Spleen (tissue), 7 donors: ENCODE measurements around the gene CEP350.

Experiments used
- CTCF ChIP-seq, 11 experiments: fragments of 200-600 bp in 7 of 11; fragments of 450-650 bp in 4 of 11; sonication (generic) in 4 of 11; IDR thresholded peaks in 8 of 11; conservative IDR thresholded peaks in 3 of 11; 1 replicate in 7 of 11; 2 replicates in 4 of 11; pipeline versions ENCODE4 v1.4.0 to v1.8.0; 2016 to 2021; ENCODE audit warnings: antibody characterized with exemption in 11 of 11, inconsistent platforms in 4 of 11, mild to moderate bottlenecking in 1 of 11
- POLR2A ChIP-seq, 3 donors: fragments of 450-650 bp; IDR thresholded peaks; one replicate each; pipeline ENCODE4 v1.5.1; 2017; ENCODE audit warnings: antibody characterized with exemption in 3 of 3, mild to moderate bottlenecking in 1 of 3
- POLR2AphosphoS5 ChIP-seq, 3 donors: sonication (generic); formaldehyde crosslinking; IDR thresholded peaks; one replicate each; pipeline ENCODE4 v1.5.1; 2017; ENCODE audit warnings: antibody characterized with exemption in 3 of 3
- donor health status: DM: no; HTN: no; CAD: no; lungs with moderate emphysema.
- donor health status: DM: no; HTN: no; CAD: no.
- donor health status: DM: no; HTN: no; CAD: no.

- peak in 8 of 11 experiments; percentile 18 to 75 (median 64) for TF ChIP-seq CTCF (IDR thresholded peaks at IDR 0.05 in 8 of 11, conservative IDR thresholded peaks at IDR 0.05 in 3 of 11)
- TF ChIP-seq POLR2A (IDR thresholded peaks at IDR 0.05): peak in 2 of 3 donors; percentile 51 to 82
- TF ChIP-seq POLR2AphosphoS5 (IDR thresholded peaks at IDR 0.05): peak; percentile 93 to 97 (median 96)
Observed at GRCh38 chr1:180154325-180155181, 199.9 kb downstream of the CEP350 start, which contains the start of gene QSOX1.
